K562 treated with DMSO at 1 percent for 4 hours (cell line): ENCODE measurements around the gene TTC39A. TPM values are rescaled to one million over a fixed set of nuclear protein-coding genes. Genes with fewer than 3 reads are reported as not detected.

Experiments used
- total RNA-seq: library from RNA; unstranded; fragments of 300-600 nt; gene quantifications from 2 replicates; pipeline ENCODE4 v1.2.3, GENCODE V29; 2022; ENCODE audit not compliant: insufficient read depth

Gene TTC39A
- total RNA-seq, result 1.0 and 2.5 TPM in 2 replicates

DNA sequence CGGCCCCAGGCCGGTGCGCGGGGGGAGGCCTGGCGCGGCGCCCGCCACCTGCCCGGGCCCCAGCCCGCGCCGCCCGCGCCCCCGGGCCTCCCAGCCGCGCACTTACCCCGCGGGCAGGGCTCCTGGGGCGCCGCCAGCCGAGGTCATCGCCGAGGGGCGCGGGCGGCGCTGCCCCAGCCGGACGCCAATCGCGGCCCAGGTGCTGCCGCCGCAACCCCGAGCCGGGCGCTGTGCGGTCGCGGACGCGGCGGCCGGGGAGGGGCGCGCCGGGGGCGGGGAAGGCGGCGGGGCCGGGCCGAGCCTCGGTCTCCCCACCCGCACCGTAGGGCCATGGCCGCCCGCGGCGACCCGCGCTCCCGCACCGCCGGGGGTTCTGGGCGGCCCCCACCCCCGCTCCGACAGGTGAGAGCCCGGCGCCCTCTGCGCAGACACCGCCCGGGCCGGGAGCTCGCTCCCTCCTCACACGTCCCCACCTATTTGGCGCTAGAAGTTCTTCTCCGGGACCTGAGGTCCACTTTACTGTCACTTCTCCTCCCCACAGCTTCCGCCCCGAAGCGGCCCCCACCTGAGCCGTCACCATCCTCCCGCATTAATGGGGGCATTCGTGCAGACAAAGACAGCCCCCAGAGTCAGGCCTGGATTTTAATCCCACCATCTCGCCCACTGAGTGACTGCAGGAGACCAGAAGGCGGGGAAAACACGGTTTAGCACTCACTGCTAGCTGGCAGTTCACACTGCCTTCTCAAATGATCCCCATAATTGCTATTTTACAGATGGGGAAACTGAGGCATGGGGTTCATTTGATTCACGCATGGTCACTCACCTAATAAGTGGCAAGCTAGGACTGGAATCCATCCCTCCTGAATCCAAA lies at the start of gene TTC39A:
Gene TTC39A, minus strand, starts transcription at position 232 of the 871 bp plus-strand sequence. Its CDS starts 85 bp downstream, at position 147.

Other genes with a start within 250 kb of the TTC39A start
- not detected in 2 replicates for gene C1orf185, start 228.3 kb downstream of the TTC39A start, total RNA-seq
- gene RNF11, start 94.3 kb downstream of the TTC39A start, total RNA-seq, result 17.9 and 19.2 TPM in 2 replicates
- gene EPS15, start 188.7 kb upstream of the TTC39A start, total RNA-seq, result 27.5 and 27.9 TPM in 2 replicates